ENCODE results near the gene CFAP74.
A peak's percentile ranks its signal among the peaks of the same experiment; 100 is the strongest.

Gene CFAP74

DNA sequence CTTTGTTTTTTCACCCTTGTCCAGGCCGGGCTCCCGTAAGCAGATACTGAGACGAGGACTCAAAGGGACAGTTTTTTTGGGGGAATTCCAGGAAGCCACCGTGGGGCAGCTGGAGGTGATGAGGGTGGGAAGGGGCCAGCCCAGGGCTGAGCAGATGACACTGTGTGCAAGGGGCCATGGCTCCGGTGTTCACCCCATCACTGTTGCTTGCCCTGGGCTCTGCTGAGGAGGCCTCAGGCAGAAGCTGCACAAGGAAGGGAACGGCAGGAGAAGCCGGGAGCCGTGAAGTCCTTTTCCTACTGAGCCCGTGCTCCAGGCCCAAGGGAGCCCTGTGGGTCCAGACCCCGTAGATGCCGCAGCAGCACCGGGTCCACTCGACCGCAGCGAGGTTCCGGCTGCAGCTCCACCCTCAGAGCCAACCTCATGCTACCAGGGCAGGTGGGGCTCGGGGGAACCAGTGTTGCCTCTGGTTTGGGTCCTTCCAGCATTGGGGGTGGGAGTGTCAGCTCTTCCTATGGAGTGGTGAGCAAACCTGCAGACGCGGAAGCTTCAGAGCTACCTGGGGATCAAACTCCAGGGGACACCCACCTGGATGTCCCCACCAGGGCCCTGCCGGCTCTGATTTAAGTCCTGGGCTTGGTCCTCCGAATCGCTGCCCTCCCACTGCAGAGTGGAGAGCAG is 92.8 kb downstream of the CFAP74 start:
- H4K20me1 ChIP-seq (ENCODE audit: insufficient read depth, low read length, poor library complexity, severe bottlenecking) = no peaks in the 10 kb centered on the region
- no peak overlapping the region for H3K9ac ChIP-seq (ENCODE audit: low read depth, low read length, poor library complexity, severe bottlenecking)

DNA sequence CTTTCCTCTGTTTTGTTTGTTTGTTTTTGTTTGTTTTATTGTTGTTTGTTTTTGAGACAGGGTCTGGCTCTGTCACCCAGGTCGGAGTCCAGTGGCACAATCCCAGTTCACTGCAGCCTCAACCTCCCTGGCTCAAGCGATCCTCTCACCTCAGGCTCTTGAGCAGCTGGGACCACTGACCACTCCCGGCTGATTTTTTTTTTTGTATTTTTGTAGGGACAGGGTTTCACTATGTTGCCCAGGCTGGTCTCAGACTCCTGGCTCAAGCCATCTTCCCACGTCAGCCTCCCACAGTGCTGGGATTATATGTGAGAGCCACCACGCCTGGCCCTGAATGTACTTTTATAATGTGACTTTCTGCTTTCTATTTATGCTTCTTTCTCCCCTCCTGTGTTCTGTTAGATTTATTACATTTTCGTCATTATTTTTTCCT is 93.5 kb downstream of the CFAP74 start:
- Histone ChIP-seq H3K4me3 (ENCODE audit: low read length, poor library complexity, severe bottlenecking) (no peak overlapping the region), H3F3A (ENCODE audit: low read depth) (no peaks in the 10 kb centered on the region), H3K4me1 (ENCODE audit: insufficient read depth, low read length, poor library complexity, severe bottlenecking) (peaks cover 5% of the 10 kb centered on the region), H3K9me3 (ENCODE audit: insufficient read depth, low read depth, low read length) (no peaks in the 10 kb centered on the region), H2AFZ (ENCODE audit: low read length) (no peak overlapping the region), H3K27me3 (ENCODE audit: insufficient read depth, low read length, poor library complexity, severe bottlenecking) (no peaks in the 10 kb centered on the region), H3K36me3 (ENCODE audit: insufficient read depth, low read length) (no peaks in the 10 kb centered on the region), H4K20me1 (ENCODE audit: insufficient read depth, low read length, poor library complexity, severe bottlenecking) (no peaks in the 10 kb centered on the region), H3K79me2 (ENCODE audit: insufficient read depth, low read length) (no peaks in the 10 kb centered on the region), H3K4me2 (ENCODE audit: low read depth, low read length, poor library complexity, severe bottlenecking) (peak overlapping the region; percentile 69), H3K9ac (ENCODE audit: low read depth, low read length, poor library complexity, severe bottlenecking) (peak overlapping the region; percentile 54), H3K9me2 (replicated peaks; ENCODE audit: low read depth, low read length) (no peaks in the 10 kb centered on the region)
- TF ChIP-seq, protein P1, sequence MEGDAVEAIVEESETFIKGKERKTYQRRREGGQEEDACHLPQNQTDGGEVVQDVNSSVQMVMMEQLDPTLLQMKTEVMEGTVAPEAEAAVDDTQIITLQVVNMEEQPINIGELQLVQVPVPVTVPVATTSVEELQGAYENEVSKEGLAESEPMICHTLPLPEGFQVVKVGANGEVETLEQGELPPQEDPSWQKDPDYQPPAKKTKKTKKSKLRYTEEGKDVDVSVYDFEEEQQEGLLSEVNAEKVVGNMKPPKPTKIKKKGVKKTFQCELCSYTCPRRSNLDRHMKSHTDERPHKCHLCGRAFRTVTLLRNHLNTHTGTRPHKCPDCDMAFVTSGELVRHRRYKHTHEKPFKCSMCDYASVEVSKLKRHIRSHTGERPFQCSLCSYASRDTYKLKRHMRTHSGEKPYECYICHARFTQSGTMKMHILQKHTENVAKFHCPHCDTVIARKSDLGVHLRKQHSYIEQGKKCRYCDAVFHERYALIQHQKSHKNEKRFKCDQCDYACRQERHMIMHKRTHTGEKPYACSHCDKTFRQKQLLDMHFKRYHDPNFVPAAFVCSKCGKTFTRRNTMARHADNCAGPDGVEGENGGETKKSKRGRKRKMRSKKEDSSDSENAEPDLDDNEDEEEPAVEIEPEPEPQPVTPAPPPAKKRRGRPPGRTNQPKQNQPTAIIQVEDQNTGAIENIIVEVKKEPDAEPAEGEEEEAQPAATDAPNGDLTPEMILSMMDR (conservative IDR thresholded peaks at IDR 0.05; ENCODE audit: low read length) = no peak
- no peak for TF ChIP-seq EZH2phosphoT487 (IDR thresholded peaks at IDR 0.05; ENCODE audit: borderline replicate concordance)

More for the DNA sequence above, 92.8 kb downstream of the CFAP74 start:
- H3K79me2 ChIP-seq (ENCODE audit: insufficient read depth, low read length) = no peaks in the 10 kb centered on the region
- H3K4me3 ChIP-seq (ENCODE audit: low read length, poor library complexity, severe bottlenecking) = no peak overlapping the region
- no peak overlapping the region for H3K4me2 ChIP-seq (ENCODE audit: low read depth, low read length, poor library complexity, severe bottlenecking)
- H3K9me3 ChIP-seq (ENCODE audit: insufficient read depth, low read depth, low read length) = no peaks in the 10 kb centered on the region
- H3K9me2 ChIP-seq (replicated peaks; ENCODE audit: low read depth, low read length) = no peaks in the 10 kb centered on the region
- no peak for TF ChIP-seq EZH2phosphoT487 (IDR thresholded peaks at IDR 0.05; ENCODE audit: borderline replicate concordance)
- TF ChIP-seq, protein P1 (conservative IDR thresholded peaks at IDR 0.05; ENCODE audit: low read length) = no peak
- H2AFZ ChIP-seq (ENCODE audit: low read length) = no peak overlapping the region
- no peaks in the 10 kb centered on the region for H3K27me3 ChIP-seq (ENCODE audit: insufficient read depth, low read length, poor library complexity, severe bottlenecking)
- peaks cover 5% of the 10 kb centered on the region for H3K4me1 ChIP-seq (ENCODE audit: insufficient read depth, low read length, poor library complexity, severe bottlenecking)
- H3F3A ChIP-seq (ENCODE audit: low read depth) = no peaks in the 10 kb centered on the region
- no peaks in the 10 kb centered on the region for H3K36me3 ChIP-seq (ENCODE audit: insufficient read depth, low read length)

DNA sequence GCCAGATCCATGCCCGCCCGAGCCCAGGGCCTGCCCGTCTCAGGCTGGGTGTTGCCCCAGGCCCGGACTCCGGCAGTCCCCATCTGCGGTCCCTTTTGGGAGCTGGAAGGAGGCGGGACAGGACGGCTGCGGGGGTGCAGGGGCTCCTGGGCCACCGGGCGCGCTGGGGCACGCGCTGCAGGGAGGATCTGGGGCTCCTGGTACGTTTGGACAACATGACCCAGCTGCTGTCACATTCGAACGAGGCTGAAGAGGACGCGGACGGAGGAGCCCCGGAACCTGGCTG is 95.1 kb downstream of the CFAP74 start:
- Histone ChIP-seq H3K4me2 (ENCODE audit: low read depth, low read length, poor library complexity, severe bottlenecking) (peak overlapping the region; percentile 64), H2AFZ (ENCODE audit: low read length) (peak overlapping the region; percentile 60; the same call in 1 of the 2 replicates), H3K4me1 (ENCODE audit: insufficient read depth, low read length, poor library complexity, severe bottlenecking) (peaks cover 5% of the 10 kb centered on the region), H3K9me3 (ENCODE audit: insufficient read depth, low read depth, low read length) (no peaks in the 10 kb centered on the region), H3K27me3 (ENCODE audit: insufficient read depth, low read length, poor library complexity, severe bottlenecking) (no peaks in the 10 kb centered on the region), H3F3A (ENCODE audit: low read depth) (no peaks in the 10 kb centered on the region), H3K4me3 (ENCODE audit: low read length, poor library complexity, severe bottlenecking) (peak overlapping the region; percentile 74), H3K9me2 (replicated peaks; ENCODE audit: low read depth, low read length) (no peaks in the 10 kb centered on the region), H4K20me1 (ENCODE audit: insufficient read depth, low read length, poor library complexity, severe bottlenecking) (no peaks in the 10 kb centered on the region), H3K9ac (ENCODE audit: low read depth, low read length, poor library complexity, severe bottlenecking) (peak overlapping the region; percentile 73), H3K36me3 (ENCODE audit: insufficient read depth, low read length) (no peaks in the 10 kb centered on the region), H3K79me2 (ENCODE audit: insufficient read depth, low read length) (no peaks in the 10 kb centered on the region)
- no peak for TF ChIP-seq EZH2phosphoT487 (IDR thresholded peaks at IDR 0.05; ENCODE audit: borderline replicate concordance)
- TF ChIP-seq, protein P1 (conservative IDR thresholded peaks at IDR 0.05; ENCODE audit: low read length) = no peak
